Esophagus squamous epithelium (tissue), 5 donors: ENCODE data around the gene HAUS7. TPM values are rescaled to one million over a fixed set of nuclear protein-coding genes. Genes with fewer than 3 reads are reported as not detected.

Experiments used
- DNase-seq: peaks from one replicate; lab custom pipeline; 2025; lab: John Stamatoyannopoulos, UW
- H3K27ac ChIP-seq, 4 donors: fragments of 200-600 bp; sonication (generic); one replicate each; pipeline ENCODE4 v1.5.1; 2016 to 2019; ENCODE audit warnings: mild to moderate bottlenecking in 1 of 4
- H3K27me3 ChIP-seq, 4 donors: fragments of 200-600 bp; sonication (generic); 1 replicate in 3 of 4; 2 replicates in 1 of 4; pipeline versions ENCODE4 v1.5.1 to v1.6.0; 2017 to 2021; ENCODE audit warnings: antibody characterized with exemption in 1 of 4
- H3K36me3 ChIP-seq, 3 donors: fragments of 200-600 bp; sonication (generic); one replicate each; pipeline ENCODE4 v1.5.1; 2016 to 2019
- H3K4me1 ChIP-seq, 3 donors: fragments of 200-600 bp; sonication (generic); one replicate each; pipeline ENCODE4 v1.5.1; 2017 to 2019
- H3K4me3 ChIP-seq, 4 donors: fragments of 200-600 bp; sonication (generic); 1 replicate in 3 of 4; 2 replicates in 1 of 4; pipeline ENCODE4 v1.5.1; 2016 to 2019; ENCODE audit warnings: mild to moderate bottlenecking in 2 of 4, moderate library complexity in 1 of 4
- H3K9me3 ChIP-seq, 3 donors: fragments of 200-600 bp; sonication (generic); one replicate each; pipeline ENCODE4 v1.5.1; 2016 to 2019
- CTCF ChIP-seq, 6 experiments: fragments of 450-650 bp in 4 of 6; fragments of 200-600 bp in 2 of 6; sonication (generic) in 2 of 6; IDR thresholded peaks; one replicate each; pipeline ENCODE4 v1.5.1; 2016 to 2019; ENCODE audit warnings: antibody characterized with exemption in 6 of 6, mild to moderate bottlenecking in 4 of 6, moderate library complexity in 4 of 6
- POLR2A ChIP-seq, 4 donors: fragments of 450-650 bp; IDR thresholded peaks; one replicate each; pipeline ENCODE4 v1.6.1; 2017; ENCODE audit warnings: antibody characterized with exemption in 4 of 4, mild to moderate bottlenecking in 4 of 4, moderate library complexity in 3 of 4
- WGBS, 2 donors: methylation state at CpG; one replicate each; pipeline ENCODE4 v1.1.5; 2018; 5-methylcytosine and 5-hydroxymethylcytosine counted together
- intact Hi-C: fragments of 100-400 bp; cut with DNase I; formaldehyde crosslinking; loops from one replicate; pipeline ENCODE4 v1.15.0; 2022
- total RNA-seq, 4 donors: library from RNA; depleted of rRNA; stranded (reverse); fragments of >200 nt; gene quantifications; one replicate each; pipeline ENCODE4 v1.1.0, GENCODE V29; 2016
- donor health status: DM: yes; HTN: yes; CAD: no.

Gene HAUS7
- total RNA-seq, 4 donors from 2014 or later, result 8.8 to 21.0 (median 12.1) TPM

DNA sequence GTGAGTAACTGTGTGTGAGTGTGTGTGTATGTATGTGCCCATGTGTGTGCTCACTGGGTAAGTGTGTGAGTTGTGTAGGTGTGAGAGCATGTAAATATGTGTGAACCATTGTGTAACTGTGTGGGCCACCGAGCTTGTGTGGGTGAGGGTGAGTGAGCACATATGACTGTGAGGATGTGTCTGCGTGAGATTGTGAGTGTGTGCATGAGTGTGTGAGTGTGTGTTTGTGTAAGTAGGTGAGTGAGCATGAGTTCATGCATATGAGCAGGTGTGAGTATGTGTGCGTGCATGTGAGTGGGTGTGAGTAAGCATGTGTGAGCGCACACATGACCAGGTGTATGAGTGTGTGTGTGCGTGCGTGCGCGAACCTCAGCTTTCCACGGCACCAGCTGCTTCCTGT is 45.7 kb upstream of the HAUS7 start:
- peaks cover 0 to 26% (median 3%) of the 10 kb centered on the region in 3 donors for H3K4me1 ChIP-seq
- no peak overlapping the region for H3K27ac ChIP-seq
- DNase-seq, result no peak
- 27 to 60% methylated on average over 3 to 9 of the region's 9 CpGs for WGBS, 2 donors
- H3K9me3 ChIP-seq, result no peaks in the 10 kb centered on the region
- peaks cover 0 to 59% (median 12%) of the 10 kb centered on the region in 4 donors for H3K27me3 ChIP-seq
- H3K4me3 ChIP-seq, result no peak overlapping the region
- TF ChIP-seq POLR2A (IDR thresholded peaks at IDR 0.05) (no peak), CTCF (IDR thresholded peaks at IDR 0.05) (no peak)
- intact Hi-C loops, result no loop called here
- H3K36me3 ChIP-seq, result no peaks in the 10 kb centered on the region

GRCh38 chrX:153515435-153515834 is 45.1 kb upstream of the HAUS7 start:
- H3K27ac ChIP-seq, result no peak overlapping the region
- no peaks in the 10 kb centered on the region for H3K9me3 ChIP-seq
- peaks cover 0 to 20% (median 3%) of the 10 kb centered on the region in 3 donors for H3K4me1 ChIP-seq
- no peaks in the 10 kb centered on the region for H3K36me3 ChIP-seq
- 58 to 100% methylated on average over 1 to 2 of the region's 8 CpGs for WGBS, 2 donors
- intact Hi-C loops, result no loop called here
- TF ChIP-seq CTCF (IDR thresholded peaks at IDR 0.05) (no peak), POLR2A (IDR thresholded peaks at IDR 0.05) (no peak)
- peaks cover 0 to 53% (median 12%) of the 10 kb centered on the region in 4 donors for H3K27me3 ChIP-seq
- no peak for DNase-seq
- no peak overlapping the region for H3K4me3 ChIP-seq

GRCh38 chrX:153514259-153514658 is 43.9 kb upstream of the HAUS7 start:
- no peak overlapping the region for H3K4me3 ChIP-seq
- TF ChIP-seq POLR2A (IDR thresholded peaks at IDR 0.05) (no peak), CTCF (IDR thresholded peaks at IDR 0.05) (no peak)

GRCh38 chrX:153513265-153513664 is 42.9 kb upstream of the HAUS7 start:
- peaks cover 0 to 31% (median 2%) of the 10 kb centered on the region in 4 donors for H3K27me3 ChIP-seq

More at GRCh38 chrX:153514259-153514658, 43.9 kb upstream of the HAUS7 start:
- intact Hi-C loops, result no loop called here
- WGBS, 2 donors, result 87% methylated on average over 7 of the region's 9 CpGs; no CpG with 5 or more reads in 1 of the 2 donors
- Histone ChIP-seq H3K4me1 (peaks cover 0 to 16% (median 3%) of the 10 kb centered on the region in 3 donors), H3K36me3 (no peaks in the 10 kb centered on the region), H3K9me3 (no peaks in the 10 kb centered on the region), H3K27ac (no peak overlapping the region), H3K27me3 (peaks cover 0 to 41% (median 8%) of the 10 kb centered on the region in 4 donors)
- DNase-seq, result no peak

DNA sequence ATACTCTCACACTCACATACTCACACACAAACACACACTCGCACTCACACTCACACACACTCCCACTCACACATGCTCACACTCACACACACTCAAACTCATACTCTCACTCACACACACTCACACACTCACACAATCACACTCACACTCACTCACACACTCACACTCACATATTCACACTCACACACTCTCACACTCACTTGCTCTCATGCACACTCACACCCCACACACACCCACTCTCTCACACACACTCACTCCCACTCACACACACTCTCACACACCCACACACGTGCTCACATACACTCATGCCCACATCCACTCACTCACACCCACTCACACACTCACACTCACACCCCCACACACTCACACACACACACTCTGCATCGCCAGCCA is 42.1 kb upstream of the HAUS7 start:
- Histone ChIP-seq H3K27ac (no peak overlapping the region), H3K9me3 (no peaks in the 10 kb centered on the region), H3K36me3 (no peaks in the 10 kb centered on the region), H3K27me3 (peaks cover 0 to 23% (median 0%) of the 10 kb centered on the region in 4 donors), H3K4me3 (no peak overlapping the region), H3K4me1 (peaks cover 0 to 10% (median 2%) of the 10 kb centered on the region in 3 donors)
- 51 to 59% methylated on average over 2 to 3 of the region's 3 CpGs for WGBS, 2 donors
- intact Hi-C loops, result no loop called here
- TF ChIP-seq CTCF (IDR thresholded peaks at IDR 0.05) (no peak), POLR2A (IDR thresholded peaks at IDR 0.05) (no peak)
- DNase-seq, result no peak

More at GRCh38 chrX:153513265-153513664, 42.9 kb upstream of the HAUS7 start:
- intact Hi-C loops, result no loop called here
- Histone ChIP-seq H3K9me3 (no peaks in the 10 kb centered on the region), H3K4me3 (no peak overlapping the region), H3K36me3 (no peaks in the 10 kb centered on the region), H3K4me1 (peaks cover 0 to 13% (median 3%) of the 10 kb centered on the region in 3 donors), H3K27ac (no peak overlapping the region)
- WGBS, 2 donors, result 69% methylated on average over 4 to 5 of the region's 5 CpGs
- no peak for DNase-seq
- no peak for TF ChIP-seq POLR2A (IDR thresholded peaks at IDR 0.05)
- no peak for TF ChIP-seq CTCF (IDR thresholded peaks at IDR 0.05)
